DMS53 treated with DMSO at 0.1 percent for 48 hours (cell line): ENCODE data around the gene DEK.
"Not testable (repeated sequence)": the region's sequence is repeated elsewhere in the genome, so short reads cannot be mapped to it uniquely, and the experiment has no call there.

Source experiments
- DNase-seq: peaks from one replicate; lab custom pipeline; 2025; ENCODE audit not compliant: unreplicated experiment; lab: John Stamatoyannopoulos, UW

DEK gene

GRCh38 chr6:18241208-18242038, 22.9 kb downstream of the DEK start:
- no peak for DNase-seq

- no peak for DNase-seq
Observed at GRCh38 chr6:18240230-18240629, 24.1 kb downstream of the DEK start.

GRCh38 chr6:18237167-18237566, 27.2 kb downstream of the DEK start:
- DNase-seq: no peak

GRCh38 chr6:18235524-18235923, 28.8 kb downstream of the DEK start:
- no peak for DNase-seq

GRCh38 chr6:18234564-18234963, 29.8 kb downstream of the DEK start:
- DNase-seq: no peak

GRCh38 chr6:18233770-18234169, 30.6 kb downstream of the DEK start:
- DNase-seq: not testable (repeated sequence)

GRCh38 chr6:18231856-18232255, 32.5 kb downstream of the DEK start:
- not testable (repeated sequence) for DNase-seq

- DNase-seq: not testable (repeated sequence)
Observed at GRCh38 chr6:18228590-18228989, 35.7 kb downstream of the DEK start.

GRCh38 chr6:18227166-18227565, 37.2 kb downstream of the DEK start:
- DNase-seq: not testable (repeated sequence)

- not testable (repeated sequence) for DNase-seq
Observed at GRCh38 chr6:18226451-18227105, 37.8 kb downstream of the DEK start.

GRCh38 chr6:18221288-18221615, 43.1 kb downstream of the DEK start:
- DNase-seq: no peak

- no peak for DNase-seq
Observed at GRCh38 chr6:18219591-18219990, 44.7 kb downstream of the DEK start.

GRCh38 chr6:18218233-18218632, 46.1 kb downstream of the DEK start:
- no peak for DNase-seq

GRCh38 chr6:18216411-18216810, 47.9 kb downstream of the DEK start:
- DNase-seq: no peak

- no peak for DNase-seq
Observed at GRCh38 chr6:18215436-18215835, 48.9 kb downstream of the DEK start.

- DNase-seq: no peak
Observed at GRCh38 chr6:18214003-18214402, 50.3 kb downstream of the DEK start.

- no peak for DNase-seq
Observed at GRCh38 chr6:18213439-18213838, 50.9 kb downstream of the DEK start.

GRCh38 chr6:18212231-18212630, 52.1 kb downstream of the DEK start:
- no peak for DNase-seq

- no peak for DNase-seq
Observed at GRCh38 chr6:18211338-18211737, 53.0 kb downstream of the DEK start.

- DNase-seq: no peak
Observed at GRCh38 chr6:18210707-18211106, 53.6 kb downstream of the DEK start.

GRCh38 chr6:18209539-18210197, 54.7 kb downstream of the DEK start:
- no peak for DNase-seq

- not testable (repeated sequence) for DNase-seq
Observed at GRCh38 chr6:18208778-18209177, 55.6 kb downstream of the DEK start.
